Measurements from ENCODE around the gene SOWAHD. TPM values are rescaled to one million over a fixed set of nuclear protein-coding genes. Genes with fewer than 3 reads are reported as not detected.

Gene SOWAHD
- total and polyA plus RNA-seq, 2 donors (not counting 1 experiment from before 2014, with no cell fraction given), result 3.8 to 14.9 TPM

DNA sequence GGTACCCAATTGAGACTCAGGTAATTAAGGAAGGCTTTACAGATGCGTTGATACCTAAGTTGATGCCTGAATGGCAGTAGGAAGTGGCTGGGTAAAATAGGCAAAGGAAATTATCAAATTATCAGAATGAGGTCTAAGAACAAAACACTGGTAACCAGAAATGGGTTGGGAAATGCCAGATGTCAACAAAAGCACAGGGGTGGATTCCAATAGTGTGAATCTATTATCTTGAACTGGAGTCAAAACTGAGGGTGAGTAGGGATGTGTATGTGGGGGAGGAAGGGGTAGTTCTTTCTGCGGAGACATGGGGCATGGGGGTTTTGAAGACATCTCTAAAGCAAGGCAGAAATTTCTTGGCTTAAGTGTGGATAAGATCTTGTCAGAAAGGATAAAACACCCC, 49.5 kb upstream of the SOWAHD start:
- ATAC-seq (ENCODE audit: low read depth) (no peak), DNase-seq (no peak)
- intact Hi-C loops (cut with micrococcal nuclease), result no loop called here
- no peak overlapping the region for H3K27ac Mint-ChIP-seq
- Histone ChIP-seq H3K4me3 (ENCODE audit: control extremely low read depth in 1 of 5, extremely low read depth in 1 of 5, insufficient read depth in 1 of 5, low read depth in 2 of 5, low read length in 4 of 5) (no peak overlapping the region), H3K9ac (ENCODE audit: low read length) (no peak overlapping the region), H3K4me1 (ENCODE audit: control insufficient read depth in 2 of 2, insufficient read depth in 2 of 2, low read length in 2 of 2) (no peaks in the 10 kb centered on the region), H3K9me3 (ENCODE audit: control extremely low read depth in 1 of 3, control insufficient read depth in 2 of 3, insufficient read depth in 1 of 3, low read length in 2 of 3) (no peaks in the 10 kb centered on the region), H3K27me3 (replicated peaks in 1 of 4; ENCODE audit: control extremely low read depth in 1 of 4, control insufficient read depth in 3 of 4, insufficient read depth in 4 of 4, low read length in 3 of 4) (no peaks in the 10 kb centered on the region), H3K27ac (ENCODE audit: low read length in 2 of 2) (no peak overlapping the region), H3K4me2 (replicated peaks; ENCODE audit: low read depth, low read length, poor library complexity, severe bottlenecking) (no peak overlapping the region), H2AFZ (ENCODE audit: insufficient read depth, low read depth, low read length, poor library complexity, severe bottlenecking) (no peak overlapping the region), H3K79me2 (ENCODE audit: control insufficient read depth, insufficient read depth, low read length) (no peaks in the 10 kb centered on the region), H3K36me3 (replicated peaks in 1 of 2; ENCODE audit: control extremely low read depth in 1 of 2, control insufficient read depth in 1 of 2, extremely low read depth in 1 of 2, insufficient read depth in 2 of 2, low read length in 1 of 2) (no peaks in the 10 kb centered on the region), H4K20me1 (ENCODE audit: control insufficient read depth, insufficient read depth, low read length, poor library complexity, severe bottlenecking) (no peaks in the 10 kb centered on the region)
- 75% methylated on average over 1 of the region's 2 CpGs for whole genome bisulfite sequencing (ENCODE audit: insufficient coverage)
- ChIA-PET CTCF (interaction anchor here (0.6 kb wide), 1 partner anchor 126 kb away, joined by 3 read pairs; no protein-coding TSS in a partner anchor), POLR2A (no interaction called here)
- peaks cover 4% of the 10 kb centered on the region for H3K4me1 Mint-ChIP-seq
- H3K4me3 Mint-ChIP-seq, result no peak overlapping the region
- TF ChIP-seq CTCF (IDR thresholded peaks at IDR 0.05) (no peak), EZH2 (IDR thresholded peaks at IDR 0.05; ENCODE audit: borderline replicate concordance, insufficient read depth, low read depth, low read length, poor library complexity, severe bottlenecking) (no peak)
- no peaks in the 10 kb centered on the region for H3K9me3 Mint-ChIP-seq (ENCODE audit: insufficient read depth)
- no peaks in the 10 kb centered on the region for H3K27me3 Mint-ChIP-seq

GRCh38 chrX:119709630-119710029, 48.8 kb upstream of the SOWAHD start:
- H3K4me2 ChIP-seq (replicated peaks; ENCODE audit: low read depth, low read length, poor library complexity, severe bottlenecking), result no peak overlapping the region
- Mint-ChIP-seq H3K27ac (no peak overlapping the region), H3K9me3 (ENCODE audit: insufficient read depth) (no peaks in the 10 kb centered on the region), H3K4me3 (no peak overlapping the region), H3K27me3 (no peaks in the 10 kb centered on the region), H3K4me1 (peaks cover 4% of the 10 kb centered on the region)
- H3K4me3 ChIP-seq (ENCODE audit: control extremely low read depth in 1 of 5, extremely low read depth in 1 of 5, insufficient read depth in 1 of 5, low read depth in 2 of 5, low read length in 4 of 5), result no peak overlapping the region
- DNase-seq (no peak), ATAC-seq (ENCODE audit: low read depth) (no peak)
- no peaks in the 10 kb centered on the region for H3K27me3 ChIP-seq (replicated peaks in 1 of 4; ENCODE audit: control extremely low read depth in 1 of 4, control insufficient read depth in 3 of 4, insufficient read depth in 4 of 4, low read length in 3 of 4)
- H3K4me1 ChIP-seq (ENCODE audit: control insufficient read depth in 2 of 2, insufficient read depth in 2 of 2, low read length in 2 of 2), result no peaks in the 10 kb centered on the region
- ChIA-PET POLR2A (no interaction called here), CTCF (interaction anchor here (0.6 to 1.5 kb wide), 2 partner anchors 11 to 125 kb away, joined by 3 read pairs; no protein-coding TSS in a partner anchor)
- no peak overlapping the region for H2AFZ ChIP-seq (ENCODE audit: insufficient read depth, low read depth, low read length, poor library complexity, severe bottlenecking)
- WGBS (ENCODE audit: insufficient coverage), result no CpG with 5 or more reads among the region's 3 CpGs
- intact Hi-C loops (cut with micrococcal nuclease), result no loop called here
- H3K27ac ChIP-seq (ENCODE audit: low read length in 2 of 2), result no peak overlapping the region
- TF ChIP-seq EZH2 (IDR thresholded peaks at IDR 0.05; ENCODE audit: borderline replicate concordance, insufficient read depth, low read depth, low read length, poor library complexity, severe bottlenecking), result no peak
- TF ChIP-seq CTCF (IDR thresholded peaks at IDR 0.05), result no peak
- H3K79me2 ChIP-seq (ENCODE audit: control insufficient read depth, insufficient read depth, low read length), result no peaks in the 10 kb centered on the region
- no peak overlapping the region for H3K9ac ChIP-seq (ENCODE audit: low read length)
- no peaks in the 10 kb centered on the region for H4K20me1 ChIP-seq (ENCODE audit: control insufficient read depth, insufficient read depth, low read length, poor library complexity, severe bottlenecking)
- H3K9me3 ChIP-seq (ENCODE audit: control extremely low read depth in 1 of 3, control insufficient read depth in 2 of 3, insufficient read depth in 1 of 3, low read length in 2 of 3), result no peaks in the 10 kb centered on the region
- no peaks in the 10 kb centered on the region for H3K36me3 ChIP-seq (replicated peaks in 1 of 2; ENCODE audit: control extremely low read depth in 1 of 2, control insufficient read depth in 1 of 2, extremely low read depth in 1 of 2, insufficient read depth in 2 of 2, low read length in 1 of 2)

Data from B cell (primary cell).